HG03442 (cell line): Measurements from ENCODE around the gene EDEM1.
"Not testable (repeated sequence)": the region's sequence is repeated elsewhere in the genome, so short reads cannot be mapped to it uniquely, and the experiment has no call there.

Source experiments
- ATAC-seq: cut with Tn5 transposase; IDR thresholded peaks from one replicate; pipeline ENCODE4 v1.9.1; 2021; ENCODE audit warnings: mild to moderate bottlenecking, moderate library complexity; ENCODE audit not compliant: unreplicated experiment

Gene EDEM1

GRCh38 chr3:5187156-5187919 lies at the start of gene EDEM1:
Gene EDEM1 (plus strand): TSS chr3:5187707. CDS start chr3:5187806, 99 bp downstream.
- peak; percentile 79 for ATAC-seq

- no peak for ATAC-seq
Observed at GRCh38 chr3:5138214-5138981, 49.1 kb upstream of the EDEM1 start.

- ATAC-seq: peak; percentile 39
Observed at GRCh38 chr3:5140230-5140621, 47.3 kb upstream of the EDEM1 start.

- ATAC-seq: no peak
Observed at GRCh38 chr3:5140839-5141238, 46.7 kb upstream of the EDEM1 start.

GRCh38 chr3:5141760-5142159 lies 45.7 kb upstream of the EDEM1 start:
- no peak for ATAC-seq

GRCh38 chr3:5143464-5143863 lies 44.0 kb upstream of the EDEM1 start:
- no peak for ATAC-seq

- ATAC-seq: no peak
Observed at GRCh38 chr3:5144316-5144994, 43.1 kb upstream of the EDEM1 start.

GRCh38 chr3:5145120-5145519 lies 42.4 kb upstream of the EDEM1 start:
- no peak for ATAC-seq

GRCh38 chr3:5147152-5147551 lies 40.4 kb upstream of the EDEM1 start:
- ATAC-seq: not testable (repeated sequence)

- ATAC-seq: no peak
Observed at GRCh38 chr3:5149306-5149880, 38.1 kb upstream of the EDEM1 start.

- ATAC-seq: peak; percentile 57
Observed at GRCh38 chr3:5151586-5151985, 35.9 kb upstream of the EDEM1 start.

- no peak for ATAC-seq
Observed at GRCh38 chr3:5153074-5153473, 34.4 kb upstream of the EDEM1 start.

GRCh38 chr3:5155241-5155640 lies 32.3 kb upstream of the EDEM1 start:
- ATAC-seq: no peak

- no peak for ATAC-seq
Observed at GRCh38 chr3:5160321-5160720, 27.2 kb upstream of the EDEM1 start.

- no peak for ATAC-seq
Observed at GRCh38 chr3:5160940-5161858, 26.3 kb upstream of the EDEM1 start.

GRCh38 chr3:5162102-5162501 lies 25.4 kb upstream of the EDEM1 start:
- no peak for ATAC-seq

GRCh38 chr3:5165698-5166097 lies 21.8 kb upstream of the EDEM1 start:
- no peak for ATAC-seq

GRCh38 chr3:5166846-5167245 lies 20.7 kb upstream of the EDEM1 start:
- ATAC-seq: no peak

GRCh38 chr3:5168110-5168509 lies 19.4 kb upstream of the EDEM1 start:
- ATAC-seq: no peak

GRCh38 chr3:5169807-5170206 lies 17.7 kb upstream of the EDEM1 start:
- no peak for ATAC-seq
